LNCaP clone FGC (cell line): ENCODE data around the gene ICE2.

Experiments
- DNase-seq: peaks from one replicate; pipeline ENCODE4 v3.0.0-alpha.2; 2011; ENCODE audit warnings: low read depth
- H3K4me3 ChIP-seq: 2 replicates; pipeline ENCODE4 v1.5.1; 2011; ENCODE audit warnings: mild to moderate bottlenecking, low read depth, low read length, control low read depth
- CTCF ChIP-seq: IDR thresholded peaks from 2 replicates; pipeline ENCODE4 v1.5.1; 2012; ENCODE audit warnings: mild to moderate bottlenecking; ENCODE audit not compliant: control insufficient read depth, insufficient read depth; ENCODE audit errors: extremely low read depth

The ICE2 gene

GRCh38 chr15:60469893-60470641, 8.9 kb downstream of the ICE2 start:
- no peak for TF ChIP-seq CTCF
- no peak overlapping the region for H3K4me3 ChIP-seq
- no peak for DNase-seq

- no peak overlapping the region for H3K4me3 ChIP-seq
- no peak for DNase-seq
- TF ChIP-seq CTCF, result no peak
Observed at GRCh38 chr15:60464836-60465630, 13.9 kb downstream of the ICE2 start.

GRCh38 chr15:60462027-60462426, 16.9 kb downstream of the ICE2 start:
- no peak for DNase-seq
- no peak overlapping the region for H3K4me3 ChIP-seq
- no peak for TF ChIP-seq CTCF

GRCh38 chr15:60460931-60461330, 18.0 kb downstream of the ICE2 start:
- H3K4me3 ChIP-seq, result no peak overlapping the region
- no peak for DNase-seq
- no peak for TF ChIP-seq CTCF

GRCh38 chr15:60458721-60459120, 20.2 kb downstream of the ICE2 start:
- no peak overlapping the region for H3K4me3 ChIP-seq
- no peak for DNase-seq
- no peak for TF ChIP-seq CTCF

- H3K4me3 ChIP-seq, result no peak overlapping the region
- TF ChIP-seq CTCF, result no peak
- DNase-seq, result no peak
Observed at GRCh38 chr15:60457985-60458384, 21.0 kb downstream of the ICE2 start.
